HepG2 (cell line): Measurements from ENCODE around the gene SP1. TPM values are rescaled to one million over a fixed set of nuclear protein-coding genes. Genes with fewer than 3 reads are reported as not detected.

Experiments used
- CREB1 ChIP-seq, 2 experiments: fragments of 450-650 bp in 1 of 2; IDR thresholded peaks; 2 replicates each; pipeline ENCODE4 v1.6.1; 2016 to 2017; ENCODE audit warnings: control low read depth in 1 of 2, mild to moderate bottlenecking in 1 of 2, missing compliant biosample characterization in 1 of 2, missing genetic modification characterization in 1 of 2
- FOXA1 ChIP-seq, 2 experiments: fragments of 450-650 bp in 1 of 2; sonication (generic) in 1 of 2; formaldehyde crosslinking in 1 of 2; IDR thresholded peaks; 2 replicates each; pipeline versions ENCODE4 v1.4.0 to v1.6.1; 2016 to 2020; ENCODE audit warnings: missing genetic modification reagents in 1 of 2
- MYC ChIP-seq: sonication (generic); formaldehyde crosslinking; IDR thresholded peaks from 2 replicates; pipeline ENCODE4 v1.9.0; 2021; ENCODE audit warnings: missing genetic modification reagents, borderline replicate concordance
- POLR2A ChIP-seq, 2 experiments: IDR thresholded peaks; 2 replicates each; pipeline ENCODE4 v1.6.1; 2011; ENCODE audit warnings: low read depth in 2 of 2, low read length in 2 of 2, mild to moderate bottlenecking in 1 of 2, moderate library complexity in 1 of 2; ENCODE audit not compliant: insufficient read depth in 1 of 2
- SP2 ChIP-seq: sonication (generic); formaldehyde crosslinking; IDR thresholded peaks from 2 replicates; pipeline ENCODE4 v1.5.1; 2020; ENCODE audit warnings: mild to moderate bottlenecking, missing genetic modification reagents
- SP4 ChIP-seq: sonication (generic); formaldehyde crosslinking; IDR thresholded peaks from 2 replicates; pipeline ENCODE4 v1.8.1; 2023; ENCODE audit warnings: mild to moderate bottlenecking, missing genetic modification reagents
- TEAD3 ChIP-seq: optimal IDR thresholded peaks from 2 replicates; pipeline ENCODE3; 2016; ENCODE audit warnings: borderline replicate concordance
- ZBTB21 ChIP-seq: sonication (generic); formaldehyde crosslinking; IDR thresholded peaks from 2 replicates; pipeline ENCODE4 v1.4.0; 2020; ENCODE audit warnings: missing genetic modification reagents
- ZNF296 ChIP-seq: sonication (generic); formaldehyde crosslinking; conservative IDR thresholded peaks from 2 replicates; pipeline ENCODE4 v1.5.0; 2020; ENCODE audit warnings: mild to moderate bottlenecking, missing genetic modification reagents
- ZNF644 ChIP-seq: IDR thresholded peaks from 2 replicates; pipeline ENCODE4 v1.6.1; 2016; ENCODE audit warnings: low read depth
- ZNF772 ChIP-seq: sonication (generic); formaldehyde crosslinking; IDR thresholded peaks from 2 replicates; pipeline ENCODE4 v1.5.0; 2020; ENCODE audit warnings: mild to moderate bottlenecking, missing genetic modification reagents
- ZNF83 ChIP-seq: sonication (generic); formaldehyde crosslinking; IDR thresholded peaks from 2 replicates; pipeline ENCODE4 v1.4.0; 2020; ENCODE audit warnings: missing genetic modification reagents, mild to moderate bottlenecking, borderline replicate concordance
- ZSCAN21 ChIP-seq: sonication (generic); formaldehyde crosslinking; IDR thresholded peaks from 2 replicates; pipeline ENCODE4 v1.8.0; 2022; ENCODE audit warnings: mild to moderate bottlenecking, missing genetic modification reagents, moderate library complexity, borderline replicate concordance
- polyA plus RNA-seq, 8 experiments: library from polyadenylated mRNA; depleted of rRNA in 3 of 8; stranded (reverse) in 7 of 8; unstranded in 1 of 8; fragments of >200 nt; fragmentation: Illumina TruSeq in 4 of 8; extraction: Trizol in 4 of 8; gene quantifications; 2 replicates each; pipeline versions ENCODE4 v1.2.1 to v1.2.3, GENCODE V29; 2011 to 2016; ENCODE audit warnings: low read depth in 4 of 8, missing spikeins in 1 of 8, mixed read lengths in 1 of 8; ENCODE audit not compliant: insufficient read depth in 1 of 8
- total RNA-seq, 5 experiments: library from RNA; depleted of rRNA; stranded (reverse); fragments of >200 nt; fragmentation: Illumina TruSeq; extraction: Trizol; gene quantifications; 2 replicates each; pipeline ENCODE4 v1.2.3, GENCODE V29; 2016; ENCODE audit warnings: low read depth in 1 of 5
- TF ChIP-seq, protein P1 (sequence below): sonication (generic); formaldehyde crosslinking; IDR thresholded peaks from 2 replicates; pipeline ENCODE4 v1.4.0; 2020; ENCODE audit warnings: missing genetic modification reagents, borderline replicate concordance
- TF ChIP-seq, protein P2 (sequence below): IDR thresholded peaks from 2 replicates; pipeline ENCODE4 v1.6.1; 2018; ENCODE audit warnings: missing genetic modification reagents
- TF ChIP-seq, protein P3 (sequence below): sonication (generic); formaldehyde crosslinking; IDR thresholded peaks from 2 replicates; pipeline ENCODE4 v1.5.1; 2020; ENCODE audit warnings: mild to moderate bottlenecking, missing genetic modification reagents, moderate library complexity
- TF ChIP-seq, protein P4 (sequence below): sonication (generic); formaldehyde crosslinking; IDR thresholded peaks from 2 replicates; pipeline ENCODE4 v1.4.0; 2020; ENCODE audit warnings: missing genetic modification reagents

The SP1 gene
- total and polyA plus RNA-seq, 2 of the 13 experiments (the other 11 are each of a cell fraction or from before 2014, with no cell fraction given) = 26.5 to 27.5 TPM

DNA sequence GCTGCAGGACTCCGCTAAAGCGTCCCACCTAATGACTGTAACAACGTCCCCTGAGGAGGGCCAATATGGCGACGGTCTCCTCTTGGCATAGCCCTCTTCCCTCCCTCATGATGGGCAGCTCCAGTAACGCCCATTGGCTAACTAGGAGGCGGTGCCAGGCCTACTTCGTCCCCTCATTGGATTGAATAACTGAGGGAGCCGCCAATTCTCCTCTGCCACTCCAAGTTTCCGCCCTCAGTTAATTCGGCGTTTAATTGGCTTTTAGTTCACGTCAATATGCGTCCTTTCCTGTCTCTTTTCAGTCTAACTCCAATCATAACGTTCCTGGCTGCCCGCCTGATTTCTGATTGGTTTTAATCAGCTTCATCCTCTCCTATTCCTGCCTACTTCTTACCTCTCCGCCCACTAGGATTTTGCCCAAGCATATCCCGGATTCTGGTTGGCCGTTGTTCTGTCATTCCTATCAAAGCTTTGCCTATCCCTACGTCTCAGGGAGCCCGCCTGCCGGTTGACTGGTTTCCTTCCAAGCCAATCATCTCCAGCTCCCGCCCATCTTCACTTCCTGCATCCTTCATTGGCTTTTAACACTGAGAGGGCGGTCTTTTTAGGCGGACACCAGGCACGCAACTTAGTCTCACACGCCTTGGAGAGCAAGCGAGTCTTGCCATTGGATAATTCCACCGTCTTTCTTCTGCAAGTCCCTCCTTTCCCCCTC lies 430 bp upstream of the SP1 start (continued):
- TF ChIP-seq, protein P1, sequence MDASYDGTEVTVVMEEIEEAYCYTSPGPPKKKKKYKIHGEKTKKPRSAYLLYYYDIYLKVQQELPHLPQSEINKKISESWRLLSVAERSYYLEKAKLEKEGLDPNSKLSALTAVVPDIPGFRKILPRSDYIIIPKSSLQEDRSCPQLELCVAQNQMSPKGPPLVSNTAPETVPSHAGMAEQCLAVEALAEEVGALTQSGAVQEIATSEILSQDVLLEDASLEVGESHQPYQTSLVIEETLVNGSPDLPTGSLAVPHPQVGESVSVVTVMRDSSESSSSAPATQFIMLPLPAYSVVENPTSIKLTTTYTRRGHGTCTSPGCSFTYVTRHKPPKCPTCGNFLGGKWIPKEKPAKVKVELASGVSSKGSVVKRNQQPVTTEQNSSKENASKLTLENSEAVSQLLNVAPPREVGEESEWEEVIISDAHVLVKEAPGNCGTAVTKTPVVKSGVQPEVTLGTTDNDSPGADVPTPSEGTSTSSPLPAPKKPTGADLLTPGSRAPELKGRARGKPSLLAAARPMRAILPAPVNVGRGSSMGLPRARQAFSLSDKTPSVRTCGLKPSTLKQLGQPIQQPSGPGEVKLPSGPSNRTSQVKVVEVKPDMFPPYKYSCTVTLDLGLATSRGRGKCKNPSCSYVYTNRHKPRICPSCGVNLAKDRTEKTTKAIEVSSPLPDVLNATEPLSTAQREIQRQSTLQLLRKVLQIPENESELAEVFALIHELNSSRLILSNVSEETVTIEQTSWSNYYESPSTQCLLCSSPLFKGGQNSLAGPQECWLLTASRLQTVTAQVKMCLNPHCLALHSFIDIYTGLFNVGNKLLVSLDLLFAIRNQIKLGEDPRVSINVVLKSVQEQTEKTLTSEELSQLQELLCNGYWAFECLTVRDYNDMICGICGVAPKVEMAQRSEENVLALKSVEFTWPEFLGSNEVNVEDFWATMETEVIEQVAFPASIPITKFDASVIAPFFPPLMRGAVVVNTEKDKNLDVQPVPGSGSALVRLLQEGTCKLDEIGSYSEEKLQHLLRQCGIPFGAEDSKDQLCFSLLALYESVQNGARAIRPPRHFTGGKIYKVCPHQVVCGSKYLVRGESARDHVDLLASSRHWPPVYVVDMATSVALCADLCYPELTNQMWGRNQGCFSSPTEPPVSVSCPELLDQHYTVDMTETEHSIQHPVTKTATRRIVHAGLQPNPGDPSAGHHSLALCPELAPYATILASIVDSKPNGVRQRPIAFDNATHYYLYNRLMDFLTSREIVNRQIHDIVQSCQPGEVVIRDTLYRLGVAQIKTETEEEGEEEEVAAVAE = no peak
- no peak for TF ChIP-seq ZNF772 (CRISPR knock-in tag)
- peak; percentile 25; the same call in 1 of the 2 replicates for TF ChIP-seq ZBTB21 (CRISPR knock-in tag)
- no peak for TF ChIP-seq FOXA1 (IDR thresholded peaks at IDR 0.05)
- peak; percentile 4; the same call in 1 of the 2 replicates for TF ChIP-seq FOXA1 (CRISPR knock-in tag; IDR thresholded peaks at IDR 0.05)
- TF ChIP-seq, protein P2, sequence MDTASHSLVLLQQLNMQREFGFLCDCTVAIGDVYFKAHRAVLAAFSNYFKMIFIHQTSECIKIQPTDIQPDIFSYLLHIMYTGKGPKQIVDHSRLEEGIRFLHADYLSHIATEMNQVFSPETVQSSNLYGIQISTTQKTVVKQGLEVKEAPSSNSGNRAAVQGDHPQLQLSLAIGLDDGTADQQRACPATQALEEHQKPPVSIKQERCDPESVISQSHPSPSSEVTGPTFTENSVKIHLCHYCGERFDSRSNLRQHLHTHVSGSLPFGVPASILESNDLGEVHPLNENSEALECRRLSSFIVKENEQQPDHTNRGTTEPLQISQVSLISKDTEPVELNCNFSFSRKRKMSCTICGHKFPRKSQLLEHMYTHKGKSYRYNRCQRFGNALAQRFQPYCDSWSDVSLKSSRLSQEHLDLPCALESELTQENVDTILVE (CRISPR knock-in tag) = peak; percentile 5
- TF ChIP-seq SP4 = peak; percentile 99
- peak; percentile 58 for TF ChIP-seq TEAD3 (CRISPR knock-in tag)
- no peak for TF ChIP-seq MYC (CRISPR knock-in tag)
- TF ChIP-seq SP2 (CRISPR knock-in tag) = peak; percentile 99
- TF ChIP-seq ZNF296 = no peak
- TF ChIP-seq, protein P3, sequence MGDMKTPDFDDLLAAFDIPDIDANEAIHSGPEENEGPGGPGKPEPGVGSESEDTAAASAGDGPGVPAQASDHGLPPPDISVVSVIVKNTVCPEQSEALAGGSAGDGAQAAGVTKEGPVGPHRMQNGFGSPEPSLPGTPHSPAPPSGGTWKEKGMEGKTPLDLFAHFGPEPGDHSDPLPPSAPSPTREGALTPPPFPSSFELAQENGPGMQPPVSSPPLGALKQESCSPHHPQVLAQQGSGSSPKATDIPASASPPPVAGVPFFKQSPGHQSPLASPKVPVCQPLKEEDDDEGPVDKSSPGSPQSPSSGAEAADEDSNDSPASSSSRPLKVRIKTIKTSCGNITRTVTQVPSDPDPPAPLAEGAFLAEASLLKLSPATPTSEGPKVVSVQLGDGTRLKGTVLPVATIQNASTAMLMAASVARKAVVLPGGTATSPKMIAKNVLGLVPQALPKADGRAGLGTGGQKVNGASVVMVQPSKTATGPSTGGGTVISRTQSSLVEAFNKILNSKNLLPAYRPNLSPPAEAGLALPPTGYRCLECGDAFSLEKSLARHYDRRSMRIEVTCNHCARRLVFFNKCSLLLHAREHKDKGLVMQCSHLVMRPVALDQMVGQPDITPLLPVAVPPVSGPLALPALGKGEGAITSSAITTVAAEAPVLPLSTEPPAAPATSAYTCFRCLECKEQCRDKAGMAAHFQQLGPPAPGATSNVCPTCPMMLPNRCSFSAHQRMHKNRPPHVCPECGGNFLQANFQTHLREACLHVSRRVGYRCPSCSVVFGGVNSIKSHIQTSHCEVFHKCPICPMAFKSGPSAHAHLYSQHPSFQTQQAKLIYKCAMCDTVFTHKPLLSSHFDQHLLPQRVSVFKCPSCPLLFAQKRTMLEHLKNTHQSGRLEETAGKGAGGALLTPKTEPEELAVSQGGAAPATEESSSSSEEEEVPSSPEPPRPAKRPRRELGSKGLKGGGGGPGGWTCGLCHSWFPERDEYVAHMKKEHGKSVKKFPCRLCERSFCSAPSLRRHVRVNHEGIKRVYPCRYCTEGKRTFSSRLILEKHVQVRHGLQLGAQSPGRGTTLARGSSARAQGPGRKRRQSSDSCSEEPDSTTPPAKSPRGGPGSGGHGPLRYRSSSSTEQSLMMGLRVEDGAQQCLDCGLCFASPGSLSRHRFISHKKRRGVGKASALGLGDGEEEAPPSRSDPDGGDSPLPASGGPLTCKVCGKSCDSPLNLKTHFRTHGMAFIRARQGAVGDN (CRISPR knock-in tag) = peak; percentile 66
- no peak for TF ChIP-seq ZNF83 (CRISPR knock-in tag)
- TF ChIP-seq, protein P4, sequence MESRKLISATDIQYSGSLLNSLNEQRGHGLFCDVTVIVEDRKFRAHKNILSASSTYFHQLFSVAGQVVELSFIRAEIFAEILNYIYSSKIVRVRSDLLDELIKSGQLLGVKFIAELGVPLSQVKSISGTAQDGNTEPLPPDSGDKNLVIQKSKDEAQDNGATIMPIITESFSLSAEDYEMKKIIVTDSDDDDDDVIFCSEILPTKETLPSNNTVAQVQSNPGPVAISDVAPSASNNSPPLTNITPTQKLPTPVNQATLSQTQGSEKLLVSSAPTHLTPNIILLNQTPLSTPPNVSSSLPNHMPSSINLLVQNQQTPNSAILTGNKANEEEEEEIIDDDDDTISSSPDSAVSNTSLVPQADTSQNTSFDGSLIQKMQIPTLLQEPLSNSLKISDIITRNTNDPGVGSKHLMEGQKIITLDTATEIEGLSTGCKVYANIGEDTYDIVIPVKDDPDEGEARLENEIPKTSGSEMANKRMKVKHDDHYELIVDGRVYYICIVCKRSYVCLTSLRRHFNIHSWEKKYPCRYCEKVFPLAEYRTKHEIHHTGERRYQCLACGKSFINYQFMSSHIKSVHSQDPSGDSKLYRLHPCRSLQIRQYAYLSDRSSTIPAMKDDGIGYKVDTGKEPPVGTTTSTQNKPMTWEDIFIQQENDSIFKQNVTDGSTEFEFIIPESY (CRISPR knock-in tag) = peak; percentile 73
- peak; percentile 90 for TF ChIP-seq CREB1 (IDR thresholded peaks at IDR 0.05)
- peak; percentile 96 for TF ChIP-seq CREB1 (CRISPR knock-in tag; IDR thresholded peaks at IDR 0.05)
- peak in 1 of 2 experiments; percentile 45; a peak in 2 of 4 replicates for TF ChIP-seq POLR2A (IDR thresholded peaks at IDR 0.05; ENCODE audit: insufficient read depth in 1 of 2, low read depth in 2 of 2, low read length in 2 of 2)
- peak; percentile 71; the same call in 1 of the 2 replicates for TF ChIP-seq ZNF644 (CRISPR knock-in tag)
- 0 out of 2 replicates have a peak, but pooled peaks have one; percentile 47 for TF ChIP-seq ZSCAN21
